WTC11 (cell line): ENCODE measurements around the gene TMEM120B. TPM values are rescaled to one million over a fixed set of nuclear protein-coding genes. Genes with fewer than 3 reads are reported as not detected.

Experiments
- ATAC-seq: fragments of 200-7000 bp; cut with Tn5 transposase; 2 replicates; pipeline ENCODE4 v1.10.0; 2021; ENCODE audit warnings: mild to moderate bottlenecking, moderate library complexity
- CTCF ChIA-PET: fragments of 300-600 bp; sonication (Branson Sonifier 250); formaldehyde crosslinking; loops from one replicate; lab custom pipeline; 2021; ENCODE audit warnings: antibody characterized with exemption; lab: Charles Lee
- POLR2A ChIA-PET: fragments of 350-600 bp; sonication (Branson Sonifier 250); formaldehyde crosslinking; loops from one replicate; lab custom pipeline; 2021; ENCODE audit warnings: antibody characterized with exemption; lab: Charles Lee
- DNase-seq: peaks from one replicate; pipeline ENCODE4 v3.0.0; 2021; ENCODE audit warnings: low spot score
- H3K27ac Mint-ChIP-seq: 2 replicates; pipeline ENCODE4 v1.8.0; 2021; ENCODE audit warnings: mixed read lengths
- H3K27me3 Mint-ChIP-seq: 2 replicates; pipeline ENCODE4 v1.8.0; 2021; ENCODE audit warnings: low read depth, mild to moderate bottlenecking, moderate library complexity, mixed read lengths
- H3K36me3 Mint-ChIP-seq: 2 replicates; pipeline ENCODE4 v1.8.0; 2021; ENCODE audit warnings: mixed read lengths
- H3K4me1 Mint-ChIP-seq: 2 replicates; pipeline ENCODE4 v1.8.0; 2022; ENCODE audit warnings: mixed read lengths
- H3K4me3 Mint-ChIP-seq: 2 replicates; pipeline ENCODE4 v1.8.0; 2021; ENCODE audit warnings: mild to moderate bottlenecking, moderate library complexity, mixed read lengths
- H3K9me3 Mint-ChIP-seq: 2 replicates; pipeline ENCODE4 v1.8.0; 2021; ENCODE audit warnings: mixed read lengths
- ATF6 ChIP-seq: sonication (generic); formaldehyde crosslinking; IDR thresholded peaks from 2 replicates; pipeline ENCODE4 v1.8.1; 2023; ENCODE audit warnings: mild to moderate bottlenecking, missing genetic modification reagents
- CREM ChIP-seq: sonication (generic); formaldehyde crosslinking; IDR thresholded peaks from 2 replicates; pipeline ENCODE4 v1.8.1; 2022; ENCODE audit warnings: mild to moderate bottlenecking, missing genetic modification reagents, moderate library complexity
- GABPB1 ChIP-seq: sonication (generic); formaldehyde crosslinking; IDR thresholded peaks from 2 replicates; pipeline ENCODE4 v1.8.1; 2023; ENCODE audit warnings: mild to moderate bottlenecking, missing genetic modification reagents
- IRF1 ChIP-seq: sonication (generic); formaldehyde crosslinking; IDR thresholded peaks from 2 replicates; pipeline ENCODE4 v1.8.0; 2023; ENCODE audit warnings: missing genetic modification reagents
- IRF2 ChIP-seq: sonication (generic); formaldehyde crosslinking; IDR thresholded peaks from 2 replicates; pipeline ENCODE4 v1.8.0; 2022; ENCODE audit warnings: low read depth, missing genetic modification reagents, borderline replicate concordance
- JUN ChIP-seq: sonication (generic); formaldehyde crosslinking; IDR thresholded peaks from 2 replicates; pipeline ENCODE4 v1.8.0; 2023; ENCODE audit warnings: mild to moderate bottlenecking, missing genetic modification reagents
- MLX ChIP-seq: sonication (generic); formaldehyde crosslinking; IDR thresholded peaks from 2 replicates; pipeline ENCODE4 v1.8.1; 2023; ENCODE audit warnings: mild to moderate bottlenecking, missing genetic modification reagents, moderate library complexity
- MXD4 ChIP-seq: fragments of 250-450 bp; sonication (Bioruptor Pico); IDR thresholded peaks from 2 replicates; pipeline ENCODE4 v1.8.0; 2021; ENCODE audit warnings: mild to moderate bottlenecking, moderate library complexity, borderline replicate concordance
- RORB ChIP-seq: fragments of 250-450 bp; sonication (Bioruptor Pico); IDR thresholded peaks from 2 replicates; pipeline ENCODE4 v1.9.0; 2021; ENCODE audit warnings: mild to moderate bottlenecking
- TCF7 ChIP-seq: sonication (generic); formaldehyde crosslinking; IDR thresholded peaks from 2 replicates; pipeline ENCODE4 v1.8.0; 2022; ENCODE audit warnings: mild to moderate bottlenecking, low read depth, missing genetic modification reagents, moderate library complexity
- TEAD1 ChIP-seq: sonication (generic); formaldehyde crosslinking; IDR thresholded peaks from 2 replicates; pipeline ENCODE4 v1.8.0; 2022; ENCODE audit warnings: mild to moderate bottlenecking, missing genetic modification reagents
- USF1 ChIP-seq: sonication (generic); formaldehyde crosslinking; IDR thresholded peaks from 2 replicates; pipeline ENCODE4 v1.8.0; 2022; ENCODE audit warnings: mild to moderate bottlenecking, missing genetic modification reagents
- ZNF138 ChIP-seq: sonication (generic); formaldehyde crosslinking; conservative IDR thresholded peaks from 2 replicates; pipeline ENCODE4 v1.8.1; 2022; ENCODE audit warnings: mild to moderate bottlenecking, moderate library complexity, missing genetic modification reagents
- ZNF219 ChIP-seq: sonication (generic); formaldehyde crosslinking; IDR thresholded peaks from 2 replicates; pipeline ENCODE4 v1.8.0; 2023; ENCODE audit warnings: missing genetic modification reagents, mild to moderate bottlenecking, borderline replicate concordance
- ZNF232 ChIP-seq: sonication (generic); formaldehyde crosslinking; IDR thresholded peaks from 2 replicates; pipeline ENCODE4 v1.8.0; 2022; ENCODE audit warnings: mild to moderate bottlenecking, missing genetic modification reagents
- ZNF281 ChIP-seq: sonication (generic); formaldehyde crosslinking; IDR thresholded peaks from 2 replicates; pipeline ENCODE4 v1.8.0; 2023; ENCODE audit warnings: mild to moderate bottlenecking, missing genetic modification reagents
- ZNF317 ChIP-seq: sonication (generic); formaldehyde crosslinking; IDR thresholded peaks from 2 replicates; pipeline ENCODE4 v1.8.1; 2023; ENCODE audit warnings: low read depth, mild to moderate bottlenecking, moderate library complexity, missing genetic modification reagents, borderline replicate concordance
- total RNA-seq: library from RNA; stranded (reverse); gene quantifications from 3 replicates; pipeline ENCODE4 v1.2.3, GENCODE V29; 2021
- TF ChIP-seq, protein P1 (sequence below): sonication (generic); formaldehyde crosslinking; IDR thresholded peaks from 2 replicates; pipeline ENCODE4 v1.8.1; 2022; ENCODE audit warnings: mild to moderate bottlenecking, moderate library complexity, missing genetic modification reagents
- TF ChIP-seq, protein P2 (sequence below): sonication (generic); formaldehyde crosslinking; IDR thresholded peaks from 2 replicates; pipeline ENCODE4 v1.8.1; 2022; ENCODE audit warnings: mild to moderate bottlenecking, missing genetic modification reagents, moderate library complexity, borderline replicate concordance
- TF ChIP-seq, protein P3 (sequence below): fragments of 250-450 bp; sonication (Bioruptor Pico); IDR thresholded peaks from 2 replicates; pipeline ENCODE4 v1.9.0; 2021; ENCODE audit warnings: moderate library complexity, mild to moderate bottlenecking, inconsistent platforms, borderline replicate concordance
- TF ChIP-seq, protein P4 (sequence below): fragments of 250-450 bp; sonication (Bioruptor Pico); IDR thresholded peaks from 2 replicates; pipeline ENCODE4 v1.8.0; 2021; ENCODE audit warnings: mild to moderate bottlenecking

TMEM120B gene
- total RNA-seq, 1 experiment from 2014 or later, result 36.9 TPM

- peaks cover 2% of the 10 kb centered on the region; the same call in 1 of the 2 replicates for H3K36me3 Mint-ChIP-seq
- H3K4me1 Mint-ChIP-seq, result peaks cover 19% of the 10 kb centered on the region
- ChIA-PET CTCF (interaction anchor here (0.6 to 15.3 kb wide), 18 partner anchors 9 to 575 kb away, joined by 3 to 227 read pairs (median 4); partner anchors contain the start of genes CFAP251, PSMD9, RHOF and TMEM120B), POLR2A (interaction anchor here (0.6 to 1.7 kb wide), 5 partner anchors 8 to 321 kb away, joined by 3 to 5 read pairs (median 3); partner anchors contain the start of gene BCL7A)
- ATAC-seq, result peak; percentile 19
- no peaks in the 10 kb centered on the region for H3K9me3 Mint-ChIP-seq
- TF ChIP-seq ZNF281 (CRISPR knock-in tag) (no peak), IRF1 (CRISPR knock-in tag) (no peak), GABPB1 (CRISPR knock-in tag) (no peak), ZNF317 (CRISPR knock-in tag) (no peak), ATF6 (no peak), IRF2 (CRISPR knock-in tag) (no peak), ZNF232 (CRISPR knock-in tag) (no peak), MXD4 (CRISPR knock-in tag) (no peak), CREM (CRISPR knock-in tag) (no peak)
- TF ChIP-seq, protein P1, sequence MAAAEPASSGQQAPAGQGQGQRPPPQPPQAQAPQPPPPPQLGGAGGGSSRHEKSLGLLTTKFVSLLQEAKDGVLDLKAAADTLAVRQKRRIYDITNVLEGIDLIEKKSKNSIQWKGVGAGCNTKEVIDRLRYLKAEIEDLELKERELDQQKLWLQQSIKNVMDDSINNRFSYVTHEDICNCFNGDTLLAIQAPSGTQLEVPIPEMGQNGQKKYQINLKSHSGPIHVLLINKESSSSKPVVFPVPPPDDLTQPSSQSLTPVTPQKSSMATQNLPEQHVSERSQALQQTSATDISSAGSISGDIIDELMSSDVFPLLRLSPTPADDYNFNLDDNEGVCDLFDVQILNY (CRISPR knock-in tag), result no peak
- TF ChIP-seq, protein P2, sequence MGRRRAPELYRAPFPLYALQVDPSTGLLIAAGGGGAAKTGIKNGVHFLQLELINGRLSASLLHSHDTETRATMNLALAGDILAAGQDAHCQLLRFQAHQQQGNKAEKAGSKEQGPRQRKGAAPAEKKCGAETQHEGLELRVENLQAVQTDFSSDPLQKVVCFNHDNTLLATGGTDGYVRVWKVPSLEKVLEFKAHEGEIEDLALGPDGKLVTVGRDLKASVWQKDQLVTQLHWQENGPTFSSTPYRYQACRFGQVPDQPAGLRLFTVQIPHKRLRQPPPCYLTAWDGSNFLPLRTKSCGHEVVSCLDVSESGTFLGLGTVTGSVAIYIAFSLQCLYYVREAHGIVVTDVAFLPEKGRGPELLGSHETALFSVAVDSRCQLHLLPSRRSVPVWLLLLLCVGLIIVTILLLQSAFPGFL (CRISPR knock-in tag), result no peak
- TF ChIP-seq, protein P3, sequence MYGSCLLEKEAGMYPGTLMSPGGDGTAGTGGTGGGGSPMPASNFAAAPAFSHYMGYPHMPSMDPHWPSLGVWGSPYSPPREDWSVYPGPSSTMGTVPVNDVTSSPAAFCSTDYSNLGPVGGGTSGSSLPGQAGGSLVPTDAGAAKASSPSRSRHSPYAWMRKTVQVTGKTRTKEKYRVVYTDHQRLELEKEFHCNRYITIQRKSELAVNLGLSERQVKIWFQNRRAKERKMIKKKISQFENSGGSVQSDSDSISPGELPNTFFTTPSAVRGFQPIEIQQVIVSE (CRISPR knock-in tag), result no peak
- H3K27me3 Mint-ChIP-seq, result no peaks in the 10 kb centered on the region
- H3K27ac Mint-ChIP-seq, result peak overlapping the region; percentile 84
- H3K4me3 Mint-ChIP-seq, result no peak overlapping the region
- peak; percentile 64 for DNase-seq
Observed at GRCh38 chr12:121774968-121775474, 62.5 kb downstream of the TMEM120B start.

- H3K4me1 Mint-ChIP-seq, result peaks cover 19% of the 10 kb centered on the region
- H3K27me3 Mint-ChIP-seq, result no peaks in the 10 kb centered on the region
- ChIA-PET CTCF (interaction anchor here (0.6 to 15.3 kb wide), 11 partner anchors 9 to 576 kb away, joined by 3 to 227 read pairs (median 5); partner anchors contain the start of genes CFAP251, RHOF and TMEM120B), POLR2A (interaction anchor here (1.7 kb wide), 1 partner anchor 20 kb away, joined by 3 read pairs; no protein-coding TSS in a partner anchor)
- peaks cover 5% of the 10 kb centered on the region for H3K36me3 Mint-ChIP-seq
- peak overlapping the region; percentile 76; the same call in 1 of the 2 replicates for H3K27ac Mint-ChIP-seq
- H3K4me3 Mint-ChIP-seq, result no peak overlapping the region
- H3K9me3 Mint-ChIP-seq, result no peaks in the 10 kb centered on the region
- no peak for DNase-seq
- no peak; the same call in 1 of the 2 replicates for ATAC-seq
- TF ChIP-seq, protein P4, sequence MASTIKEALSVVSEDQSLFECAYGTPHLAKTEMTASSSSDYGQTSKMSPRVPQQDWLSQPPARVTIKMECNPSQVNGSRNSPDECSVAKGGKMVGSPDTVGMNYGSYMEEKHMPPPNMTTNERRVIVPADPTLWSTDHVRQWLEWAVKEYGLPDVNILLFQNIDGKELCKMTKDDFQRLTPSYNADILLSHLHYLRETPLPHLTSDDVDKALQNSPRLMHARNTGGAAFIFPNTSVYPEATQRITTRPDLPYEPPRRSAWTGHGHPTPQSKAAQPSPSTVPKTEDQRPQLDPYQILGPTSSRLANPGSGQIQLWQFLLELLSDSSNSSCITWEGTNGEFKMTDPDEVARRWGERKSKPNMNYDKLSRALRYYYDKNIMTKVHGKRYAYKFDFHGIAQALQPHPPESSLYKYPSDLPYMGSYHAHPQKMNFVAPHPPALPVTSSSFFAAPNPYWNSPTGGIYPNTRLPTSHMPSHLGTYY (CRISPR knock-in tag), result no peak
- TF ChIP-seq ZNF219 (no peak), RORB (CRISPR knock-in tag) (no peak), TCF7 (CRISPR knock-in tag) (no peak), TEAD1 (CRISPR knock-in tag) (no peak), MLX (no peak), ZNF138 (CRISPR knock-in tag) (no peak), MXD4 (CRISPR knock-in tag) (no peak), JUN (CRISPR knock-in tag) (no peak), USF1 (no peak)
Observed at GRCh38 chr12:121775501-121775900, 62.9 kb downstream of the TMEM120B start.
